Skeletal muscle satellite cell (primary cell): ENCODE data around the gene GAS2. TPM values are rescaled to one million over a fixed set of nuclear protein-coding genes. Genes with fewer than 3 reads are reported as not detected.

Source experiments
- H3K27me3 ChIP-seq: 2 replicates; pipeline ENCODE4 v1.7.0; 2013; ENCODE audit warnings: low read length; ENCODE audit not compliant: control insufficient read depth, insufficient read depth
- H3K36me3 ChIP-seq: 2 replicates; pipeline ENCODE4 v1.7.0; 2013; ENCODE audit warnings: mild to moderate bottlenecking, control low read depth, low read length; ENCODE audit not compliant: insufficient read depth
- H3K4me1 ChIP-seq: 2 replicates; pipeline ENCODE4 v1.7.0; 2013; ENCODE audit warnings: low read length; ENCODE audit not compliant: control insufficient read depth, insufficient read depth
- H3K4me2 ChIP-seq: 2 replicates; pipeline ENCODE4 v1.7.0; 2013; ENCODE audit warnings: mild to moderate bottlenecking, low read length
- H3K4me3 ChIP-seq: 2 replicates; pipeline ENCODE4 v1.7.0; 2013; ENCODE audit warnings: low read length
- H3K9ac ChIP-seq: 2 replicates; pipeline ENCODE4 v1.7.0; 2013; ENCODE audit warnings: mild to moderate bottlenecking, low read depth, low read length, moderate library complexity
- H3K9me3 ChIP-seq: replicated peaks from 2 replicates; pipeline ENCODE4 v1.7.0; 2013; ENCODE audit warnings: mild to moderate bottlenecking, control low read depth, low read length
- total RNA-seq: library from RNA; depleted of rRNA; stranded (reverse); fragments of >200 nt; gene quantifications from 2 replicates; pipeline ENCODE4 v1.2.3, GENCODE V29; 2012; rRNA removed

The GAS2 gene
- 0.22 and 2.8 TPM in 2 replicates for total RNA-seq

DNA sequence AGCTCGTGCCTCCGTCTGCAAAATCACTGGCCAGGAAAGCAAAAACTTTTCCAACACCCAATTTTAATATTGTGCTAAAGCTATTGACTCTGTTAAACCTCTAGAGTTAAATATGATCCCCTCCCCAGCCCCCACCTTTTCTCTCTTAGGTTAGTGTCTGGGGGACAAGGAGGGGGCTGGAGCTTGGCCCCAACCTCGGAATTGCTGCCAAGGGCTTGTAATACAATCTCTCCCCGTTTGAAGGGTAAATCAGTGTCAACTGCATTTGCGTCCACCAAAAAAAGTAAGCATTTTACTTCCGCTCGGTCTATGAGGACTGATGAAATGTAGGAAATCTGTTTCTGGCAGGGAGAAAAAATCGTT is at the start of gene GAS2:
Gene GAS2, plus strand, starts transcription at position 287 of the 363 bp plus-strand sequence. CDS start 8,259 bp downstream, outside the sequence.
- Histone ChIP-seq H3K4me2 (peak within 1 kb of the TSS; percentile 15), H3K4me3 (peak within 1 kb of the TSS; percentile 24), H3K9me3 (no peaks in the 10 kb centered on the region), H3K36me3 (no peaks in the 10 kb centered on the region), H3K9ac (no peak within 1 kb of the TSS), H3K4me1 (no peaks in the 10 kb centered on the region), H3K27me3 (peaks cover 42% of the 10 kb centered on the region)

DNA sequence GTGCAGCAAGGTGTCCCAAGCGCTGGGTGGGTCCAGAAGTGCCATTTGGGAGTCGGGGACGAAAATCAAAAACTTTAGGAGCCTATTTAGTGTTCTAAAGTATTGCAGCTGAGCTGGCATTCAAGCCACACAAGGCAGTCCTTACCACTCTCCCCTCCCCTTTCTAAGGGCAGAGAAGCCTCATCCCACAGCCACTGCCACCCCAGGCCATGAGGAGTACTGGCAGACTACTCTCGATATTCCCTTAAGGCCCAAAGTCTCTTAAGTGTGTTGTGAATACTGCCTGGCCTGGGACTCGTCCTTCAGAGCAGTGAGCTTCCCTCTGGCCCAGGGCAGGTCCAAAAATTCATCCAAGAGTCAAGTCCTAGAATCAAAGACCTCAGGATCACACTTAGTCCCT is 48.5 kb upstream of the GAS2 start:
- H3K4me2 ChIP-seq: no peak overlapping the region
- H3K27me3 ChIP-seq: no peaks in the 10 kb centered on the region
- H3K9ac ChIP-seq: no peak overlapping the region
- no peaks in the 10 kb centered on the region for H3K36me3 ChIP-seq
- no peaks in the 10 kb centered on the region for H3K9me3 ChIP-seq
- H3K4me3 ChIP-seq: no peak overlapping the region
- H3K4me1 ChIP-seq: no peaks in the 10 kb centered on the region

DNA sequence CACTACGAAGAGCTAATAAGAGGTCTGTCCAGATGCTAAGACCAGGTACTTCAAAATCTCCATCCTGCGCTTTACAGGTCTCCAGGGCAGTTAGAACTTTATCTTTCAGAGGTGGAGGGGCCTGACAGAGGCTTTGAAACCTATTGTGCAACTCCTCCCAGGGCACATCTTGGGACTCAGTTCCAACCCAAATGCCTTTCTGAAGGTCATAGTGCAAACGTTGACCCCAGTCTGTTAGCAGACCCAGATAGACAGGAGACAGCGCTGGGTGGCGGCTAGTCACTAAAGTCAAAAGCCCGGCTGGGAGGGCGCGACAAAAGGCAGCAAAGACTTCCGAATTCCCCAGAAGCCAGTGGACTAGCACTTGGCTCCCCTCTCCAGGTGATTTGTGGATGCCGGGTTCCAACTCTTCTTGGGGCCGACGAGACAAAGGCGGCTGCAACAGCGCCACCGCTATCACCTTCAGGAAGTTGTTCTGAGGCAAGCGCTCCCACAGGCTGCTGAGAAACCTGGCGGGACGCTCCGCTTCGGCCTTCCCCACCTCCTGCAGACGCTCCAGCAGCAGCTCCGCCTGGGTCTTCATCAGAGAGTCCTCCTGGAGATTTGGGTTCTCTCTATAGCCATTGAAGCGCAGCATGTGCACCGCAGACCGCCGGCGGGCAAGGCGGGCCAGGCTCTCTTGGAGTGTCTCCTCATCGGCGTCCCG is 41.5 kb upstream of the GAS2 start:
- Histone ChIP-seq H3K27me3 (no peaks in the 10 kb centered on the region), H3K4me3 (peak overlapping the region; percentile 98), H3K4me1 (peaks cover 8% of the 10 kb centered on the region), H3K36me3 (no peaks in the 10 kb centered on the region), H3K4me2 (peak overlapping the region; percentile 97), H3K9ac (peak overlapping the region; percentile 88), H3K9me3 (no peaks in the 10 kb centered on the region)

DNA sequence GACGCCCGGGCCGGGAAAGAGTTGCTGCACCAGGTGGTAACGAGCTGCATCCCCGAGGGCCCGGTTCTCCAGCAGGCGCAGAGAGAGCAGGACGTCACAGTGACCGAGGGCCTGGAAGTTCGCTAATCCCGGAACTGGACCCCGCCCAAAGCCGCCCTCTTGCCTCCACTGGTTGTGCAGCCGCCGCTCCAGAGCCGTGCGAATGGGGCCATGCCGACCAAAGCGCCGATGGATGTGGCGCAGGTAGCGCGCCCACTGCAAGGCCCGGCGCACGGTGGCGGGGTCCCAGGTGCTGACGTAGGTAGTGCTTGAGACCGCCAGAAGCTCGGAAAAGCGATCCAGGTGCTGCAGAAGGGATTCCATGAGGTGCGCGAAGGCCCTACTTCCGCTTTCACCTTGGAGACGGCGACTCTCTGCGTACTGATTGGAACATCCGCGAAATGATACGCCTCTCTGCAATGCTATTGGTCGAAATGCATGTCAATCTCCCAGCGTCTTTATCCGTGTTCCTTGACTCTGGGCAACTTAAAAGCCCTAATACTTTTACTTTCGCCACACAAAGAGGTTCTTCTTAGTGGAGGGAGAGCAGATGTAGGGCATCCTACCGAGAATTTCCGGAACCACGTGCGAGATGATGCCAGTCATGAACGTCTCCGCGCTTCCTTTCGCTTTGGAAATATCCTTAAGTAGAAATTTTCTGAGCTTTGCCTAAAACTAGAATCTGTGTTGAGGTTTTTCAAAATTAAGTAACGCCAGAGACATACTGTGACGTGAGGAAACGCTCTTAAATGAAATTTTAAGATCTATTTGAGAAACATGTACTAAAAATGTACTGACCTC is 40.7 kb upstream of the GAS2 start, which contains the start of gene FANCF:
Gene FANCF, minus strand, starts transcription at position 376 of the 840 bp plus-strand sequence. Its CDS starts 13 bp downstream, at position 363.
- peak within 1 kb of the TSS; percentile 97 for H3K4me2 ChIP-seq
- H3K4me1 ChIP-seq: peaks cover 8% of the 10 kb centered on the region
- no peaks in the 10 kb centered on the region for H3K9me3 ChIP-seq
- H3K27me3 ChIP-seq: no peaks in the 10 kb centered on the region
- H3K9ac ChIP-seq: peak within 1 kb of the TSS; percentile 88
- peak within 1 kb of the TSS; percentile 98 for H3K4me3 ChIP-seq
- H3K36me3 ChIP-seq: no peaks in the 10 kb centered on the region

DNA sequence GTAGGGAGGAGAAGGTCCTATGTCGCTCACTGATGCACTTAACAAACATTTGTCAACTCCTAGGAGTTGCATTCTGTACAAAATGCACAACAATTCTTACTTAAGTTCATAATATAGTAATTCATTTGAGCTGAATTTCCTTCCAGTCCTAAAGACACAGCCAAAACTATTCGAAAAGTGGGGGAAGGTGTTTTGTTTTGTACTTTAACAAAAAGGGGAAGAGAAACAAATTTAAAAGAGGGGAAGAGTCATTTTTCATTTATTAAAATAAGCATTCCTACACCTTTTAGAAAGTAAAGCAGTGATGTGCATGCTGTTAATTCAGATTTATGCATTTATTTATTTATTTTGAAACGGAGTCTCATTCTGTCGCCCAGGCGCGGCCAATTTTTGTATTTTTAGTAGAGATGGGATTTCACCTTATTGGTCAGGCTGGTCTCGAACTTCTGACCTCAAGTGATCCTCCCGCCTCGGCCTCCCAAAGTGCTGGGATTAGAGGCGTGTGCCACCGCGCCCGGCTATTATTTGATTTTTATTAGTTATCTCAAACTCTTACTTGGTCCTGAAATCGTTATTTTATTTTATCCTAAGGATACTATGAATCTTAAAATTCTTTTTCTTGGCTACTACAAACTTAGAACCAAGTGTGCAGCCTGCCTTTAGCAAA is 39.7 kb upstream of the GAS2 start:
- peaks cover 8% of the 10 kb centered on the region for H3K4me1 ChIP-seq
- H3K4me2 ChIP-seq: peak overlapping the region; percentile 97
- H3K27me3 ChIP-seq: no peaks in the 10 kb centered on the region
- no peaks in the 10 kb centered on the region for H3K36me3 ChIP-seq
- H3K9ac ChIP-seq: no peak overlapping the region
- peak overlapping the region; percentile 98 for H3K4me3 ChIP-seq
- H3K9me3 ChIP-seq: no peaks in the 10 kb centered on the region

DNA sequence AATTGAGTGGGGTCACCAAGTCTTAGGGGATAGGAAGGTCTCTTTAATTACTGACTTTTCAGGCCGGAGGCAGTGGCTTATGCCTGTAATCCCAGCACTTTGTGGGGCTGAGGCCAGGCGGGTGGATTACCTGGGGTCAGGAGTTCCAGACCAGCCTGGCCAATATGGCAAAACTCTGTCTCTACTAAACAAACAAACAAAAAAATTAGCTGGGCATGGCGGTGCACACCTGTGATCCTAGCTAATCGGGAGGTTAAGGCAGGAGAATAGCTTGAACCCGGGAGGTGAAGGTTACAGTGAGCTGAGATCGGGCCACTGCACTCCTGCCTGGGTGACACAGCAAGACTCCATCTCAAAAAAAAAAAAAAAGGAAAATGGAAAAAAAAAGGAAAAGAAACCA is 39.0 kb upstream of the GAS2 start:
- Histone ChIP-seq H3K36me3 (no peaks in the 10 kb centered on the region), H3K4me2 (no peak overlapping the region), H3K4me1 (peaks cover 8% of the 10 kb centered on the region), H3K27me3 (peaks cover 4% of the 10 kb centered on the region), H3K9ac (no peak overlapping the region), H3K9me3 (no peaks in the 10 kb centered on the region), H3K4me3 (no peak overlapping the region)

DNA sequence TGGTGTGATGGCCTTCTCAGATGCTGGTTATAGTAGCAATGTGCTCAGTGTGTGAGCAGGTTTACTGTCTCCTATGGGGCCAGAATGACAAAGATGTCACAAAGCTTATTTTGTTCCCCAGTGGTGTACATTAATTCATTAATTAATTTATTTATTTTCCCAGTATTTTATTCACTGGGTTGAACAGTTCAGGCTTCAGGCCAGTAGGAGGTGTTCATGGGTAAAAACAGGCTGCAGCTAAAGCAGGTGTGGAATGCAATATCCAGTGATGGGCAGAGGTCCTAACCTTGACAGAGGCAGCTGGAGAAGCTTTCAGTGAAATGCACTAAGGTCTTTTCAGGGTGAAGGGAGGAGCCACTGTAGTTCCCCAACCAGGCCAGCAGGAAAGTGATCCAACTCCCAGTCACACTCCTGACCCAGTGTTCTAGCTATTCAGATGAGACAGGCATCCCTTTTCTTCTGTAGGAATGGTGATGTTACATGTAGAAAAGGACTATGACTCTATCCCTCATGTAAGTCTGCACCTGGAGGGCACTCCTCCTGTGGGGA is 33.0 kb upstream of the GAS2 start:
- Histone ChIP-seq H3K4me1 (no peaks in the 10 kb centered on the region), H3K9ac (no peak overlapping the region), H3K27me3 (peaks cover 4% of the 10 kb centered on the region), H3K36me3 (no peaks in the 10 kb centered on the region), H3K4me3 (no peak overlapping the region), H3K9me3 (no peaks in the 10 kb centered on the region), H3K4me2 (no peak overlapping the region)

DNA sequence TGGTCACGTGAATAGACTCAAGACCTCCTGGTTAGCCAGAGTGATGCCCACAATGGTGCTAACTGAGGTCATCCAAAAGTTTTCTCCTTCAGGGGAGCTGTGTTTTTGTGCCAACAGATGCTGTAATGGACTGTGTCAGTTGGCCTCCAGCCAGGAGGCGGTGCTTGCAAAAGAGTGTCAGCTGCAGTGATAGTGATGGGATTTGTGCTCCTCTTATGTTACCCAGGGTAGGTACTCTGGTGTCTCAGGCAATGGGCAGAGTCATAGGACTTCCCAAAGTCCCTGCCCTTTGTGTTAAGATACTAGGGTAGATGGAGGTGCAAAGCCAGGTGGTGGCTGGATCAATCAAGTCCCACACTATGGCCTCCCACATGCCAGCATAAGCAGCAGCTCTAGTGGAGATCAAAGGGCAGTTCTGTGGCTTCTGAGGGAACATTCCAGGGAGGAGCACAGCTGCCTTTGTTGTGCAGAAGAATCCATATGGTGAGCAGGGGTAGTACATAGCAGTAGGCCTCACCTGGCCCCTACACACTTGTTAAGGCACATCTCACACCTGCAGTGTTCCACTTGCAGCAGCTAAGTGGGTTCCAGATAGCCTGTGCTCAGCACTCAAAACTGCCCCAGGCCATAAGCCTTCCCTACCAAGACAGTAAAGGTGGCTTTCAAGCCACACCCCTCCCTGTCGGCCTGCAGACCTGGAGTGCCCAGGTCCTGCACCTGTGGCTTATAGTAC is 31.3 kb upstream of the GAS2 start:
- no peaks in the 10 kb centered on the region for H3K4me1 ChIP-seq
- H3K4me2 ChIP-seq: no peak overlapping the region
- H3K27me3 ChIP-seq: peaks cover 4% of the 10 kb centered on the region
- H3K4me3 ChIP-seq: no peak overlapping the region
- H3K36me3 ChIP-seq: no peaks in the 10 kb centered on the region
- H3K9me3 ChIP-seq: no peaks in the 10 kb centered on the region
- no peak overlapping the region for H3K9ac ChIP-seq

DNA sequence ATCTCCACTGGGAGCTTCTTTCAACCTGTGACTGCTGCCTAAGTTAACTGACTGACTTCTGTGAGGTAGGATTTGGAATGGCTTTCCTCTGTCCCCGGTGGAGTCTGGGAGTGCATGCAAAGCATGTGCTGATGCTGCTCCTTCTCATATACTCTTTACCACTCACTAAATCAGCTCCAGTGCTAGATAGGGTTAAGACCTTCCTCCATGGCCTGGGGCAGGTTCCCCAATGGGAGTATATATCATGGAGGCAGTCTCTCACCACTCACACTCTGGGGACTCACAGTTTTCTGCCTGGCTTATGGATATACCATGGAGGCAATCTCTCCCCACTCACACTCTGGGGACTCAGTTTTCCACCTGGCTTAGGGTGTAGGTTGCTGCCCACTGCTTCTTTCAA is 30.7 kb upstream of the GAS2 start:
- H3K4me2 ChIP-seq: no peak overlapping the region
- H3K4me3 ChIP-seq: no peak overlapping the region
- no peaks in the 10 kb centered on the region for H3K9me3 ChIP-seq
- H3K27me3 ChIP-seq: peaks cover 5% of the 10 kb centered on the region
- no peaks in the 10 kb centered on the region for H3K4me1 ChIP-seq
- H3K36me3 ChIP-seq: no peaks in the 10 kb centered on the region
- no peak overlapping the region for H3K9ac ChIP-seq

DNA sequence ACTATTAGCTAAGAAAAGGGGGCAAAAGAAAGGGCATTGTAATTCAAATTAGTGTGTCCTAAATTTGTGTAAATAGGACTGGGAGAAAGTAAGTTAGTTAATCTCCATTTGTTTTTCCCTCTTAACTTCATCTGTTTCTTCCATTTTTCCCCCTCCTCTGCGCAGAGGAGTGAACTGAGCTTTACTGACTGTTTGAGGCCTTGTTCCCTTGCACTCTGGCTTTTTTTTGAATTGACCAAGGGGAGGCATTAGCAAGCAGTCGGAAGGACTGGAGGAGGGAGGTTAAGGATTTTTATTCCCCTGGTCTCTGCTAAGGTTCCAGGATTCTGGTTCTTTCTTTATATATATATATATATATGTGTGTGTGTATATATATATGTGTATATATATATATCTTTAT is 25.5 kb upstream of the GAS2 start:
- Histone ChIP-seq H3K9me3 (no peaks in the 10 kb centered on the region), H3K4me3 (no peak overlapping the region), H3K4me1 (no peaks in the 10 kb centered on the region), H3K27me3 (peaks cover 2% of the 10 kb centered on the region), H3K4me2 (no peak overlapping the region), H3K36me3 (no peaks in the 10 kb centered on the region), H3K9ac (no peak overlapping the region)

DNA sequence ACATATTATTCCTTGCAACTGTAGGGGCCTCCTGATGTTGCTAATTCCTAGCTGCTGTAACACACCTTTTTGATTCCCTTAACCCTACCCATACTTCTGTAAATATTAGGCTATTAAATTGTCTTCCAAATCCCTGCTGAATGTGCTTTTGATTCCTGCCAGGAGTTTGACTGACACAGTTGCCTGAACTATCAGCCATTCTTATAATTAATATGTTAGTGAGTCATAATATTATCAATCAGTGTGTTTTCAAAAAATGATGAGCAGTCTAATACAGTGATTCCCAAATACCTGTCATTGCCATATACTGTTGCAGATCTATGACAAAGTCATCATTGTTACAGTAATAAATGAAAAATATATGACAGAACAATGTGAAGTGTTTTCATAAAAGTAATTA is 24.9 kb upstream of the GAS2 start:
- Histone ChIP-seq H3K9ac (no peak overlapping the region), H3K36me3 (no peaks in the 10 kb centered on the region), H3K4me2 (no peak overlapping the region), H3K9me3 (no peaks in the 10 kb centered on the region), H3K4me3 (no peak overlapping the region), H3K27me3 (peaks cover 2% of the 10 kb centered on the region), H3K4me1 (no peaks in the 10 kb centered on the region)
